GM21381 (cell line): ENCODE results near the gene SDCBP2.

Source experiments
- ATAC-seq: cut with Tn5 transposase; IDR thresholded peaks from one replicate; pipeline ENCODE4 v1.9.1; 2021; ENCODE audit warnings: mild to moderate bottlenecking, moderate library complexity; ENCODE audit not compliant: unreplicated experiment

SDCBP2 gene

GRCh38 chr20:1331801-1332453 lies 3.0 kb upstream of the SDCBP2 start:
- ATAC-seq, result no peak

GRCh38 chr20:1331101-1331500 lies 2.2 kb upstream of the SDCBP2 start:
- no peak for ATAC-seq

GRCh38 chr20:1330075-1330830 lies 1.3 kb upstream of the SDCBP2 start:
- ATAC-seq, result peak; percentile 30

- ATAC-seq, result no peak
These were observed 886 bp downstream of the SDCBP2 start for GRCh38 chr20:1327827-1328679.

GRCh38 chr20:1327241-1327653 lies 1.7 kb downstream of the SDCBP2 start:
- no peak for ATAC-seq

- ATAC-seq, result no peak
These were observed 2.7 kb downstream of the SDCBP2 start for GRCh38 chr20:1326031-1326930.

GRCh38 chr20:1325173-1326030 lies 3.5 kb downstream of the SDCBP2 start:
- ATAC-seq, result peak; percentile 86

GRCh38 chr20:1324598-1325172 lies 4.3 kb downstream of the SDCBP2 start:
- no peak for ATAC-seq

- no peak for ATAC-seq
These were observed 4.9 kb downstream of the SDCBP2 start for GRCh38 chr20:1323830-1324597.

GRCh38 chr20:1323256-1323655 lies 5.7 kb downstream of the SDCBP2 start:
- ATAC-seq, result no peak

GRCh38 chr20:1322511-1323245 lies 6.3 kb downstream of the SDCBP2 start:
- no peak for ATAC-seq

GRCh38 chr20:1321654-1321939 lies 7.3 kb downstream of the SDCBP2 start:
- ATAC-seq, result no peak

GRCh38 chr20:1320902-1321653 lies 7.9 kb downstream of the SDCBP2 start:
- no peak for ATAC-seq

GRCh38 chr20:1320016-1320415 lies 8.9 kb downstream of the SDCBP2 start:
- no peak for ATAC-seq

GRCh38 chr20:1319462-1319861 lies 9.5 kb downstream of the SDCBP2 start:
- ATAC-seq, result no peak

GRCh38 chr20:1319051-1319450 lies 9.9 kb downstream of the SDCBP2 start:
- ATAC-seq, result no peak

GRCh38 chr20:1317545-1318255 lies 11.2 kb downstream of the SDCBP2 start:
- ATAC-seq, result no peak
